ENCODE results near the gene FCHO2.
"Not testable (repeated sequence)": the region's sequence is repeated elsewhere in the genome, so short reads cannot be mapped to it uniquely, and the experiment has no call there.

FCHO2 gene

GRCh38 chr5:72922422-72922821 is 33.4 kb upstream of the FCHO2 start:
- FAIRE-seq (no peak), DNase-seq (ENCODE audit: insufficient read length, low spot score) (no peak)
- TF ChIP-seq CTCF (IDR thresholded peaks at IDR 0.05; ENCODE audit: insufficient read depth, missing control alignments), result no peak

GRCh38 chr5:72925336-72926010 is 30.4 kb upstream of the FCHO2 start:
- no peak for FAIRE-seq
- no peak for DNase-seq (ENCODE audit: insufficient read length, low spot score)
- no peak for TF ChIP-seq CTCF (IDR thresholded peaks at IDR 0.05; ENCODE audit: insufficient read depth, missing control alignments)

- FAIRE-seq; DNase-seq (ENCODE audit: insufficient read length, low spot score): not testable (repeated sequence)
Measured at GRCh38 chr5:72932686-72933085, 23.2 kb upstream of the FCHO2 start.

DNA sequence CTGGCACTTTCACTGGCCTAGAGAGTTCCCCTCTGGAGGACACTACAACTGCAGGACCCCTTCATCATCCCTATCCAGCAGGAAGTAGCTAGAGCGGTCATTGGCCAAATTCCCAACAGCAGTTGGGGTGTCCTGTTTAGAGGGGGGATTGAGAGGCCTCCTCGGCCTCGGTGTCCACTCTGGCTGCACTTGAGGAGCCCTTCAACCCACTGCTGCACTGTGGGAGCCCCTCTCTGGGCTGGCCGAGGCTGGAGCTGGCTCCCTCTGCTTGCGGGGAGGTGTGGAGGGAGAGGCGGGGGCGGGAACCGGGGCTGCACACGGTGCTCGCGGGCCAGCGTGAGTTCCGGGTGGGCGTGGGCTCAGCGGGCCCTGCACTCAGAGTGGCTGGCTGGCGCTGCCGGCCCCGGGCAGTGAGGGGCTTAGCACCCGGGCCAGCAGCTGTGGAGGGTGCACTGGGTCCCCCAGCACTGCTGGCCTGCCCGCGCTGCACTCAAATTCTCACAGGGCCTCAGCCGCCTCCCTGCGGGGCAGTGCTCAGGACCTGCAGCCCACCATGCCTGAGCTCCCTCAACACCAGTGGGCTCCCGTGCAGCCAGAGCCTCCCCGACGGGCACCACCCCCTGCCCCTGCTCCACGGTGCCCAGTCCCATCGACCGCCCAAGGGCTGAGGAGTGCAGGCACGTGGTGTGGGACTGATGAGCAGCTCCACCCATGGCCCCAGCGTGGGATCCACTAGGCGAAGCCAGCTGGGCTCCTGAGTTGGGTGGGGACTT is 20.7 kb upstream of the FCHO2 start:
- FAIRE-seq; DNase-seq (ENCODE audit: insufficient read length, low spot score): not testable (repeated sequence)

DNA sequence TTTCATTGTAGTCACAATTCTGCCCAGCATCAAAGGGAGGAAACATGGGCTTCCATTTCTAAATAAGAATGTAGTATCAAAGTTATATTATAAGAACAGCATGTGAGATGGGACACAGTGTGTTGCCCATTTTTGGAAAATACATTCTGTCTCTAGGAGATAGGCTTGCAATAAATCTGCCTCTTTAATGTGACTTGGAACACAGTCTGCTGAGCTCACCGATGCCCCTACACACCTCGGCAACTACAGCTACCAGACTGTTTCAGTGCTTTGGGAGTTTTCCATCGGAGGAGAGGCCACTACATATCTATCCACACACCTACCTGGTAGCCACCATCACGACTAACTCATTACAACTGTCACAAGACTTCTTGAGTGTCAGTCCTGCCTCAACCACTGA is 18.9 kb upstream of the FCHO2 start:
- TF ChIP-seq CTCF (IDR thresholded peaks at IDR 0.05; ENCODE audit: insufficient read depth, missing control alignments), result no peak
- FAIRE-seq, result no peak
- no peak for DNase-seq (ENCODE audit: insufficient read length, low spot score)

DNA sequence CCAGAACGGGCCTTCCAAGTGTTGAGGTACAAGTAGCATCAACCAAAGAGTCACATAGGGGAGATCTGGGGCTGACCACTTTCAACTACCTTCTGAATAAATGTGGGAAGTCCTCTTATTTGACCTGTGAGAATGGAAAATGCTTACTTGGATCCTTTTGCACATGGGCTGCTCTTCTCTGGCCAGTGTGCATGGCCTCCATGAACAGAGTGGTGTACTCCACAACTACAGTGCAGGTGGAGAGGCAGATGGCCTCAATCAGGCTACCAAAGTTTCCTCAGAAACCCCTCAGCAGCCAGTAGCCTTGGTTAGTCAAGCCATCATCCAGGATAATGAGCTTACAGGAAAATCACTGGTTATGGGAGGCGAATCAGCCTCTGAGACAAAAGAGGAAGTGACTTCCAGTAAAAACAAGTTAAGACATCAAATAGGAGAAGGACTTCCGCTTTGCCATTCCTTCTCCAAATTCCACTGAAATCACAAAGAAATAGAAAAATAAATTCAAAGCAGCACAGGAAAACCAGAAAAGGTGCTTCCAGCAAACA is 18.3 kb upstream of the FCHO2 start:
- FAIRE-seq, result no peak
- no peak for TF ChIP-seq CTCF (IDR thresholded peaks at IDR 0.05; ENCODE audit: insufficient read depth, missing control alignments)
- no peak for DNase-seq (ENCODE audit: insufficient read length, low spot score)

DNA sequence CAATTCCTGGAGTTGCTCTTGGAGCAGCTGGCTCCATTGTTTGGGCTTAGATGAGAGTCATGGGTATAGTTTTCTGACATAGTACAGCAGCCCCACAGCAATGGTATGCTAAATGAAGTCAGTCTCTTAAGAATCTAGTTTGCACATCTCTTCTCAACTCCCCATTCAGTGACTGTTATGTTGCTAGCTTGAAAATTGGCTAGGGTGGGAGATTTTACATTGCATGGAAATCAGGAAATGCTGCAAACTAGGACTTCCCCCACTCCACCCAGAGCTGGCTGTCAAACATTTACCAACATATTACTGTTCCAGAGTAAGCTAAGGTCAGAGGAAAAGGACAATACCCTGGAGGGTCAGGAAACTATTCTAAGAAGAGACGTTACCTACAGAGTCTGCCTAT is 17.6 kb upstream of the FCHO2 start:
- no peak for FAIRE-seq
- no peak for DNase-seq (ENCODE audit: insufficient read length, low spot score)
- TF ChIP-seq CTCF (IDR thresholded peaks at IDR 0.05; ENCODE audit: insufficient read depth, missing control alignments), result no peak

DNA sequence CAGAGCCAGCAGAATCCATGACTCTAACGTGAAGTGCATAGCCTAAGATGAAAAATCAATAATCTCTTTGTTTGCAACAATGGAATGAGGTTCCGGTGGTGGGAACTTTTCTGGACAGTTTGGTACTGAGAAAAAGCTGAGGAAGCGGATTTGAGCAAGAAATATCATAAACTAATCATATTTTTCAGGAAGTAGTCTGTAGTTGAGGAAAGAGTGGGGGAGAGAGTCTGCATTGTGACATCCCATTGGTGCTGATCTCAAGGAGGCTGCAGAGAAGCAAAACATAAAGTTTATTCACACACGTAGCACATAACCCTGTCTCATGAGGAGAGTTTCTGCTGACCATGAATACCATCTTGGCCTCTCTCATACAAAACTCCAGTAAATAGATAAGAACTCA is 15.8 kb upstream of the FCHO2 start:
- TF ChIP-seq CTCF (IDR thresholded peaks at IDR 0.05; ENCODE audit: insufficient read depth, missing control alignments), result no peak
- no peak for DNase-seq (ENCODE audit: insufficient read length, low spot score)
- FAIRE-seq, result no peak

All from D721Med (cell line).